ENCODE measurements around the gene CCDC192. TPM values are rescaled to one million over a fixed set of nuclear protein-coding genes. Genes with fewer than 3 reads are reported as not detected.
"Not testable (repeated sequence)": the region's sequence is repeated elsewhere in the genome, so short reads cannot be mapped to it uniquely, and the experiment has no call there.

CCDC192 gene
- total and polyA plus RNA-seq, 2 experiments from 2014 or later, result 0.92 TPM; not detected in 1

DNA sequence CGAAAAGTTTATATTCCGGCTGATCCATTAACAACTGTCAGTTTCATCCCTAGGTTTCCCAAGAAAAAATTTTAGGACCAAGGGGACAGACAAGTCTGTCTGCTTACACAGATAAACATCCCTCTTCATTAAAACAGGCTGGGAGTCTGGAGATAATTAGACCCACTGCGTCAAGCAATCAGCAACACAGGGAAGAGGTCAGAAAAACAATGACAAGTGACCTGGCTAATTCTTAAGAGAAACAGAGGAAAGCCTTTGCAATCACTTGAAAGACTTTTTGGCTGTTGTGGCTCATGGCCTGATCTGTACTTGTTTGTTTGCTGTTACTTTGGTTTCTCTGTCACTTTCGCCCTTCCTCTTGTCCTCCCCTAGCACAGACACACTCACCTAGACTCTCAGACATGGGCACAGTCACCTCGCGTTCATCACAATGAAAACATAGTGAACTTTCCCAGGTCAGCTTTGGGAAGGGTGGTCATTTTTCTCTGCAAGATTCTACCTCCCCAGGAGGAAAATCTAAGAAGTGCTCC lies 2.9 kb upstream of the CCDC192 start:
- no peaks in the 10 kb centered on the region for H3K27me3 ChIP-seq
- TF ChIP-seq, protein P1, sequence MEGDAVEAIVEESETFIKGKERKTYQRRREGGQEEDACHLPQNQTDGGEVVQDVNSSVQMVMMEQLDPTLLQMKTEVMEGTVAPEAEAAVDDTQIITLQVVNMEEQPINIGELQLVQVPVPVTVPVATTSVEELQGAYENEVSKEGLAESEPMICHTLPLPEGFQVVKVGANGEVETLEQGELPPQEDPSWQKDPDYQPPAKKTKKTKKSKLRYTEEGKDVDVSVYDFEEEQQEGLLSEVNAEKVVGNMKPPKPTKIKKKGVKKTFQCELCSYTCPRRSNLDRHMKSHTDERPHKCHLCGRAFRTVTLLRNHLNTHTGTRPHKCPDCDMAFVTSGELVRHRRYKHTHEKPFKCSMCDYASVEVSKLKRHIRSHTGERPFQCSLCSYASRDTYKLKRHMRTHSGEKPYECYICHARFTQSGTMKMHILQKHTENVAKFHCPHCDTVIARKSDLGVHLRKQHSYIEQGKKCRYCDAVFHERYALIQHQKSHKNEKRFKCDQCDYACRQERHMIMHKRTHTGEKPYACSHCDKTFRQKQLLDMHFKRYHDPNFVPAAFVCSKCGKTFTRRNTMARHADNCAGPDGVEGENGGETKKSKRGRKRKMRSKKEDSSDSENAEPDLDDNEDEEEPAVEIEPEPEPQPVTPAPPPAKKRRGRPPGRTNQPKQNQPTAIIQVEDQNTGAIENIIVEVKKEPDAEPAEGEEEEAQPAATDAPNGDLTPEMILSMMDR (IDR thresholded peaks at IDR 0.05; ENCODE audit: low read depth, low read length), result no peak
- H3K9me3 ChIP-seq (ENCODE audit: low read depth), result no peaks in the 10 kb centered on the region
- H3K36me3 ChIP-seq, result no peaks in the 10 kb centered on the region
- DNase-seq (ENCODE audit: low read depth in 1 of 2, low spot score in 1 of 2), result no peak
- H3K4me3 ChIP-seq, result no peak overlapping the region
- no peaks in the 10 kb centered on the region for H3K4me1 ChIP-seq (ENCODE audit: low read depth)
- no peak overlapping the region for H3K27ac ChIP-seq

DNA sequence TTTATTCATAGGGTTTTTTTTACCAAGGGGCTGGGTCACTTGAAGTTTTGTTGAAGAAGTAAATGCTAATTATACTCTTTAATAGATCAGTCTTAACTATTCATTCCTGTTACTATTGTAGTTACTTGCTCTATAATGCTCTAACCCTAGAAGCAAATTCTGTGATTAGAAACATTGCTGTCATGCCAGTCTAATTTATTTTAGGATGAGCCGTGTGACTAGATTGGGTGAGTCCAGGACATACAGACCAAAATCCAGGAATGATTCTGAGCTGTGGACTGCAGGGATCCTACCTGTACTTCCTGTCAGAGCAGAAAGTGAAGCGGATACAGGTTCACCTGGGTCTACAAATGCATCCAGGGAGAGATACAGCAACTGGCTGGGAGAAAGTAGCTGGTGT lies 757 bp upstream of the CCDC192 start:
- no peak overlapping the region for H3K27ac ChIP-seq
- no peaks in the 10 kb centered on the region for H3K4me1 ChIP-seq (ENCODE audit: low read depth)
- H3K9me3 ChIP-seq (ENCODE audit: low read depth), result no peaks in the 10 kb centered on the region
- no peak overlapping the region for H3K4me3 ChIP-seq
- TF ChIP-seq, protein P1 (IDR thresholded peaks at IDR 0.05; ENCODE audit: low read depth, low read length), result no peak
- H3K36me3 ChIP-seq, result no peaks in the 10 kb centered on the region
- DNase-seq (ENCODE audit: low read depth in 1 of 2, low spot score in 1 of 2), result no peak
- no peaks in the 10 kb centered on the region for H3K27me3 ChIP-seq

DNA sequence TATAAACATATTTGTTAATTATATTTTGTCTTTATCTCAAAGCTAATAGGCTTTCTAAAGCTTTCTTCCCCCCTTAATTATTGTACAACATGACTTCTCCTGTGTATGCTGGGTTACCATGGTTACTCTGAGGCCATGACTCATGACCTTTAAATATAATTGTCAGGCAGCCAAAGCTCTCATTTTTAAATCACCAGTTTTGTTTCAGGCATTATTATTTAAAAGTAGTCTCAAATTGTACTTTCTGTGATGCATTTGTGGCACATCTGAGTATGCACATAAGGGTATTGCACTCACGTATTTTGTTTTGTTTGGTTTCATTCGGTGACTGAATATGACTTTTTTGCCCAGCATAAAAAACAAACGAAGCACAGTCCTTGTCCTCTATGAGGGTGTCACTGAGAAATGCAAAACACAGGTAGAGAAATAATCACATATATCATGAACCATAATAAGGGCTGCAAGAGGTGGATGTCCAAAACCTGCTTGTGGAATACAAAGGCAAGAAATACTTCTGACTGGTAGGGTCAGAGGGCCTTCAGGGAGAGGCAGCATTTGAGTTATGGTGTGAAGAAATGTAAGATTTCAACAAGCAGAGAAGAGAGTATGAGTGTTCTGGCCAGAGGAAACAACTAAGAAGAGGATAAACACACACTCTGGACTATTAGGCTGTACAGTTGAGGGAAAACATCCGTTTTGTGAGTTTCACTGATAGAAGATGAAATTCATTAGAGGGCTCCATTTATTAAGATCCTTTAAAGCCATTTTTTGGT lies 2.1 kb downstream of the CCDC192 start:
- no peaks in the 10 kb centered on the region for H3K4me1 ChIP-seq (ENCODE audit: low read depth)
- DNase-seq (ENCODE audit: low read depth in 1 of 2, low spot score in 1 of 2), result peak in 1 of 2 donors; percentile 92
- TF ChIP-seq, protein P1 (IDR thresholded peaks at IDR 0.05; ENCODE audit: low read depth, low read length), result no peak
- H3K27me3 ChIP-seq, result no peaks in the 10 kb centered on the region
- no peak overlapping the region for H3K4me3 ChIP-seq
- no peak overlapping the region for H3K27ac ChIP-seq
- no peaks in the 10 kb centered on the region for H3K9me3 ChIP-seq (ENCODE audit: low read depth)
- H3K36me3 ChIP-seq, result no peaks in the 10 kb centered on the region

DNA sequence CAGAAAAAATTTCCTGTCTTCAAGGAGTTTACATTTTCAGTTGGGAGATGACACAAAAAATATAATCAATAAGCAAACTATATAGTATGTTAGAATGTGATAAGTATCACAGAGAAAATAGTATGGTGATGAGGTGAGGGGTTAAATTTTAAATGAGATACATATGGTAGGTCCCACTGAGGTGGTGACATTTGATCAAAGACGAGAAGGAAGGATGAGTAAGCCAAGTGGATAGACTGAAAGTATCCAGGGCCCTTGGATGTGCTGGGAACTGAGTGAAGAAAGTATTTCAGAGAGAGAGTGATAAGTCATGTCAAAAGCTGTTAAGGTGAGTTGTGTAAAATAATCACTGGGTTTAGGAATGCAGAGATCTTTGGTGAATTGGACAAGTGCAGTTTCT lies 3.5 kb downstream of the CCDC192 start:
- TF ChIP-seq, protein P1 (IDR thresholded peaks at IDR 0.05; ENCODE audit: low read depth, low read length), result no peak
- Histone ChIP-seq H3K9me3 (ENCODE audit: low read depth) (no peaks in the 10 kb centered on the region), H3K4me1 (ENCODE audit: low read depth) (no peaks in the 10 kb centered on the region)

DNA sequence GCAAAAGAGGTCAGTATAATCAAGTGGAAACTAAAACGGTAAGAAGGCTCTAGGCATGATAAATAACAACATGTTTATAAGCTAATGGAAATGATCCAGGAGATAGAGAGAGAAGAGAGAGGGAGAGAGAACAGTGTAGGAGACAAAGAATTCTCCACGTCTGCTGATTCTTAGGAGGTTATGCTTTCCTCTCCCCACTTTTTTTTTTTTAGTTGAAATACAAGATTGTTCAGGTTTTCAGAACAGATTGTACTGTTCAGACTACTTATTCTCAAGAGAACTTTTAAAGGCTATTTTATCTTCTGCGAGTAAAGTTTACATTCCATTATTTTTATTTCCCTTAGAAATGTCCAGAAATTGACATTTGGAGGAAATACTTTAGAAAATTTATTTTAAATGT lies 4.0 kb downstream of the CCDC192 start:
- TF ChIP-seq, protein P1 (IDR thresholded peaks at IDR 0.05; ENCODE audit: low read depth, low read length), result no peak
- DNase-seq (ENCODE audit: low read depth in 1 of 2, low spot score in 1 of 2), result no peak
- Histone ChIP-seq H3K4me1 (ENCODE audit: low read depth) (no peaks in the 10 kb centered on the region), H3K36me3 (no peaks in the 10 kb centered on the region), H3K9me3 (ENCODE audit: low read depth) (no peaks in the 10 kb centered on the region), H3K27me3 (no peaks in the 10 kb centered on the region), H3K27ac (no peak overlapping the region), H3K4me3 (no peak overlapping the region)

More for the DNA sequence above, 3.5 kb downstream of the CCDC192 start:
- H3K4me3 ChIP-seq, result no peak overlapping the region
- H3K27me3 ChIP-seq, result no peaks in the 10 kb centered on the region
- DNase-seq (ENCODE audit: low read depth in 1 of 2, low spot score in 1 of 2), result no peak
- H3K36me3 ChIP-seq, result no peaks in the 10 kb centered on the region
- no peak overlapping the region for H3K27ac ChIP-seq

DNA sequence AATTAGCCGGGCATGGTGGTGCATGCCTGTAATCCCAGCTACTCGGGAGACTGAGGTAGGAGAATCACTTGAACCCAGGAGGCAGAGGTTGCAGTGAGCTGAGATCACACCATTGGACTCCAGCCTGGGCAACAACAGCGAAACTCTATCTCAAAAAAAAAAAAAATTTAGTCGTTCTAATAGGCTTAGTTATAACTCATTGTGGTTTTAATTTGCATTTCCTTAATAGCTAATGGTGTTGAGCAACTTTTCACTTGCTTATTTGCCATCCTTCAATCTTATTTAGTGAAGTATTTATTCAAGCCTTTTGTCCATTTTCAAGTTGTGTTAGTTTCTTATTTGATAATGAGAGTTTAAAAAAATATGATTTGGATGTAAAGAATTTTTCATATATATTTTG lies 9.9 kb downstream of the CCDC192 start:
- H3K9me3 ChIP-seq (ENCODE audit: low read depth); H3K27ac ChIP-seq; H3K36me3 ChIP-seq; H3K4me3 ChIP-seq; H3K27me3 ChIP-seq; H3K4me1 ChIP-seq (ENCODE audit: low read depth); DNase-seq (ENCODE audit: low read depth in 1 of 2, low spot score in 1 of 2): not testable (repeated sequence)
